Type B pancreatic cell (in vitro differentiated cells): ENCODE measurements around the gene TOMT. TPM values are rescaled to one million over a fixed set of nuclear protein-coding genes. Genes with fewer than 3 reads are reported as not detected.

Experiments used
- DNase-seq: peaks from one replicate; pipeline ENCODE4 v3.0.0; 2021; ENCODE audit warnings: mixed read lengths; ENCODE audit not compliant: unreplicated experiment; ENCODE audit errors: extremely low spot score
- H3K27ac Mint-ChIP-seq: 2 replicates; pipeline ENCODE4 v1.8.0; 2021; ENCODE audit warnings: mild to moderate bottlenecking, mixed read lengths
- H3K27me3 Mint-ChIP-seq: 2 replicates; pipeline ENCODE4 v1.8.0; 2021; ENCODE audit warnings: mixed read lengths
- H3K36me3 Mint-ChIP-seq: 2 replicates; pipeline ENCODE4 v1.8.0; 2021; ENCODE audit warnings: mixed read lengths
- H3K4me1 Mint-ChIP-seq: one replicate; pipeline ENCODE4 v1.8.0; 2021; ENCODE audit warnings: mixed read lengths; ENCODE audit not compliant: unreplicated experiment
- H3K4me3 Mint-ChIP-seq: 2 replicates; pipeline ENCODE4 v1.8.0; 2021; ENCODE audit warnings: mild to moderate bottlenecking, mixed read lengths
- H3K9me3 Mint-ChIP-seq: 2 replicates; pipeline ENCODE4 v1.8.0; 2021; ENCODE audit warnings: mixed read lengths
- CTCF ChIP-seq: fragments of 200-600 bp; sonication (generic); conservative IDR thresholded peaks from 2 replicates; pipeline ENCODE4 v1.5.0; 2021; ENCODE audit warnings: antibody characterized with exemption, mild to moderate bottlenecking
- total RNA-seq: library from RNA; stranded (reverse); gene quantifications from 2 replicates; pipeline ENCODE4 v1.2.1, GENCODE V29; 2021; ENCODE audit warnings: low replicate concordance

Gene TOMT
- total RNA-seq, 1 donor from 2014 or later = not detected

- Mint-ChIP-seq H3K27ac (peak overlapping the region; percentile 92), H3K4me3 (peak overlapping the region; percentile 93), H3K9me3 (peaks cover 8% of the 10 kb centered on the region), H3K27me3 (no peaks in the 10 kb centered on the region), H3K4me1 (peaks cover 36% of the 10 kb centered on the region), H3K36me3 (peaks cover 14% of the 10 kb centered on the region)
- TF ChIP-seq CTCF = no peak
- DNase-seq = no peak
These were observed 3.6 kb upstream of the TOMT start for GRCh38 chr11:72102162-72102561.

GRCh38 chr11:72102631-72102945 lies 3.1 kb upstream of the TOMT start:
- peaks cover 14% of the 10 kb centered on the region for H3K36me3 Mint-ChIP-seq
- peak overlapping the region; percentile 92 for H3K27ac Mint-ChIP-seq
- peaks cover 36% of the 10 kb centered on the region for H3K4me1 Mint-ChIP-seq
- peaks cover 8% of the 10 kb centered on the region for H3K9me3 Mint-ChIP-seq
- TF ChIP-seq CTCF = no peak
- no peak for DNase-seq
- H3K4me3 Mint-ChIP-seq = peak overlapping the region; percentile 93
- no peaks in the 10 kb centered on the region for H3K27me3 Mint-ChIP-seq

GRCh38 chr11:72102946-72103753 lies 2.6 kb upstream of the TOMT start, which contains the start of gene LAMTOR1:
LAMTOR1 (minus strand) TSS chr11:72103297; CDS start chr11:72103224, 73 bp downstream.
- peaks cover 36% of the 10 kb centered on the region for H3K4me1 Mint-ChIP-seq
- peak within 1 kb of the TSS; percentile 92 for H3K27ac Mint-ChIP-seq
- H3K36me3 Mint-ChIP-seq = peaks cover 14% of the 10 kb centered on the region
- no peaks in the 10 kb centered on the region for H3K27me3 Mint-ChIP-seq
- peak within 1 kb of the TSS; percentile 93 for H3K4me3 Mint-ChIP-seq
- peak; percentile 76 for TF ChIP-seq CTCF
- peak; percentile 98 for DNase-seq
- H3K9me3 Mint-ChIP-seq = peaks cover 8% of the 10 kb centered on the region

- peaks cover 8% of the 10 kb centered on the region for H3K9me3 Mint-ChIP-seq
- H3K36me3 Mint-ChIP-seq = peaks cover 14% of the 10 kb centered on the region
- H3K27ac Mint-ChIP-seq = peak overlapping the region; percentile 92
- H3K27me3 Mint-ChIP-seq = no peaks in the 10 kb centered on the region
- H3K4me1 Mint-ChIP-seq = peaks cover 36% of the 10 kb centered on the region
- peak overlapping the region; percentile 93 for H3K4me3 Mint-ChIP-seq
- no peak for DNase-seq
- peak; percentile 53 for TF ChIP-seq CTCF
These were observed 2.0 kb upstream of the TOMT start for GRCh38 chr11:72103754-72104167.

GRCh38 chr11:72111300-72112142 lies 5.8 kb downstream of the TOMT start:
- H3K4me1 Mint-ChIP-seq = peaks cover 11% of the 10 kb centered on the region
- H3K27me3 Mint-ChIP-seq = peaks cover 7% of the 10 kb centered on the region
- H3K27ac Mint-ChIP-seq = peak overlapping the region; percentile 100
- H3K9me3 Mint-ChIP-seq = no peaks in the 10 kb centered on the region
- no peak for TF ChIP-seq CTCF
- no peak for DNase-seq
- H3K4me3 Mint-ChIP-seq = peak overlapping the region; percentile 95
- peaks cover 5% of the 10 kb centered on the region for H3K36me3 Mint-ChIP-seq
